WTC11 (cell line): ENCODE measurements around the gene FANCE.

Experiments
- CTCF ChIP-seq: fragments of 200-600 bp; IDR thresholded peaks from 2 replicates; pipeline ENCODE4 v1.8.0; 2022; ENCODE audit warnings: antibody characterized with exemption
- FOXJ3 ChIP-seq: sonication (generic); formaldehyde crosslinking; IDR thresholded peaks from 2 replicates; pipeline ENCODE4 v1.9.0; 2021; ENCODE audit warnings: missing genetic modification reagents, mild to moderate bottlenecking, borderline replicate concordance

GRCh38 chr6:35417979-35418661 is 34.0 kb upstream of the FANCE start:
- TF ChIP-seq FOXJ3: no peak
- no peak for TF ChIP-seq CTCF
